Mesothelial cell of epicardium (in vitro differentiated cells): ENCODE measurements around the gene FBRS. TPM values are rescaled to one million over a fixed set of nuclear protein-coding genes. Genes with fewer than 3 reads are reported as not detected.

Experiments used
- DNase-seq, 2 experiments: peaks; one replicate each; pipeline ENCODE4 v3.0.0; 2021; ENCODE audit warnings: low spot score in 2 of 2; ENCODE audit not compliant: unreplicated experiment in 2 of 2
- H3K27ac Mint-ChIP-seq: 2 replicates; pipeline ENCODE4 v1.8.0; 2021; ENCODE audit warnings: mixed read lengths
- H3K27me3 Mint-ChIP-seq: 2 replicates; pipeline ENCODE4 v1.8.0; 2021; ENCODE audit warnings: low read depth, mixed read lengths
- H3K36me3 Mint-ChIP-seq: 2 replicates; pipeline ENCODE4 v1.8.0; 2021; ENCODE audit warnings: mixed read lengths
- H3K4me1 Mint-ChIP-seq: 2 replicates; pipeline ENCODE4 v1.8.0; 2021; ENCODE audit warnings: mixed read lengths
- H3K4me3 Mint-ChIP-seq: 2 replicates; pipeline ENCODE4 v1.8.0; 2021; ENCODE audit warnings: mild to moderate bottlenecking, moderate library complexity, mixed read lengths
- H3K9me3 Mint-ChIP-seq: 2 replicates; pipeline ENCODE4 v1.8.0; 2021; ENCODE audit warnings: mixed read lengths
- CTCF ChIP-seq: fragments of 200-600 bp; sonication (generic); IDR thresholded peaks from one replicate; pipeline ENCODE4 v1.5.0; 2021; ENCODE audit warnings: antibody characterized with exemption; ENCODE audit not compliant: unreplicated experiment
- total RNA-seq: library from RNA; stranded (reverse); gene quantifications from 3 replicates; pipeline ENCODE4 v1.2.1, GENCODE V29; 2021

Gene FBRS
- total RNA-seq, 1 donor from 2014 or later: 97.5 TPM

GRCh38 chr16:30659507-30660423 is 1.5 kb downstream of the FBRS start:
- Mint-ChIP-seq H3K4me3 (peak overlapping the region; percentile 73), H3K9me3 (no peaks in the 10 kb centered on the region), H3K27me3 (no peaks in the 10 kb centered on the region), H3K27ac (peak overlapping the region; percentile 66), H3K36me3 (peaks cover 17% of the 10 kb centered on the region), H3K4me1 (peaks cover 36% of the 10 kb centered on the region)
- TF ChIP-seq CTCF: no peak
- peak in 1 of 2 experiments; percentile 61 for DNase-seq

- peak overlapping the region; percentile 66 for H3K27ac Mint-ChIP-seq
- no peaks in the 10 kb centered on the region for H3K9me3 Mint-ChIP-seq
- no peaks in the 10 kb centered on the region for H3K27me3 Mint-ChIP-seq
- H3K4me1 Mint-ChIP-seq: peaks cover 36% of the 10 kb centered on the region
- no peak for TF ChIP-seq CTCF
- no peak for DNase-seq
- peak overlapping the region; percentile 73 for H3K4me3 Mint-ChIP-seq
- peaks cover 17% of the 10 kb centered on the region for H3K36me3 Mint-ChIP-seq
Measured at GRCh38 chr16:30660424-30661261, 2.4 kb downstream of the FBRS start.

GRCh38 chr16:30662449-30662848 is 4.2 kb downstream of the FBRS start:
- no peak overlapping the region for H3K27ac Mint-ChIP-seq
- TF ChIP-seq CTCF: no peak
- peaks cover 30% of the 10 kb centered on the region for H3K4me1 Mint-ChIP-seq
- H3K36me3 Mint-ChIP-seq: peaks cover 27% of the 10 kb centered on the region
- no peak overlapping the region for H3K4me3 Mint-ChIP-seq
- no peaks in the 10 kb centered on the region for H3K9me3 Mint-ChIP-seq
- no peaks in the 10 kb centered on the region for H3K27me3 Mint-ChIP-seq
- DNase-seq: no peak

GRCh38 chr16:30663038-30663437 is 4.8 kb downstream of the FBRS start:
- no peaks in the 10 kb centered on the region for H3K9me3 Mint-ChIP-seq
- H3K27me3 Mint-ChIP-seq: no peaks in the 10 kb centered on the region
- DNase-seq: no peak
- no peak overlapping the region for H3K4me3 Mint-ChIP-seq
- H3K4me1 Mint-ChIP-seq: peaks cover 28% of the 10 kb centered on the region
- H3K27ac Mint-ChIP-seq: no peak overlapping the region
- TF ChIP-seq CTCF: no peak
- H3K36me3 Mint-ChIP-seq: peaks cover 33% of the 10 kb centered on the region

GRCh38 chr16:30663820-30664219 is 5.6 kb downstream of the FBRS start:
- Mint-ChIP-seq H3K4me1 (peaks cover 28% of the 10 kb centered on the region), H3K36me3 (peaks cover 36% of the 10 kb centered on the region), H3K4me3 (no peak overlapping the region), H3K9me3 (no peaks in the 10 kb centered on the region), H3K27ac (no peak overlapping the region), H3K27me3 (no peaks in the 10 kb centered on the region)
- TF ChIP-seq CTCF: no peak
- DNase-seq: no peak
